HepG2 (cell line): ENCODE results near the gene RAB9A.

Experiments
- NR1H2 ChIP-seq: sonication (generic); formaldehyde crosslinking; IDR thresholded peaks from 2 replicates; pipeline ENCODE4 v1.8.1; 2022; ENCODE audit warnings: low read depth, missing genetic modification reagents, borderline replicate concordance
- RFX5 ChIP-seq: IDR thresholded peaks from 2 replicates; pipeline ENCODE4 v1.6.1; 2011; ENCODE audit warnings: low read depth, low read length, improper control_type of control experiment
- RORA ChIP-seq: sonication (generic); formaldehyde crosslinking; IDR thresholded peaks from 2 replicates; pipeline ENCODE4 v1.5.0; 2020; ENCODE audit warnings: mild to moderate bottlenecking, missing genetic modification reagents, moderate library complexity
- ZNF274 ChIP-seq: sonication (generic); formaldehyde crosslinking; IDR thresholded peaks from 2 replicates; pipeline ENCODE4 v1.5.1; 2020; ENCODE audit warnings: mild to moderate bottlenecking, missing genetic modification reagents

GRCh38 chrX:13670197-13670596 is 18.7 kb upstream of the RAB9A start:
- no peak for TF ChIP-seq RORA (CRISPR knock-in tag)
- no peak for TF ChIP-seq ZNF274 (CRISPR knock-in tag)
- no peak for TF ChIP-seq NR1H2 (CRISPR knock-in tag)
- TF ChIP-seq RFX5: no peak
